PFSK-1 (cell line): ENCODE measurements around the gene MACROD1.

Source experiments
- FOXP2 ChIP-seq: optimal IDR thresholded peaks from 2 replicates; pipeline ENCODE3; 2011; ENCODE audit warnings: borderline replicate concordance, control low read depth, inconsistent platforms; ENCODE audit not compliant: insufficient read depth; ENCODE audit errors: extremely low read length, extremely low read depth
- POLR2AphosphoS5 ChIP-seq: IDR thresholded peaks from 2 replicates; pipeline ENCODE4 v1.6.1; 2012; ENCODE audit warnings: low read depth, mild to moderate bottlenecking, control low read depth, low read length, moderate library complexity
- REST ChIP-seq, 2 experiments: IDR thresholded peaks; 2 replicates each; pipeline versions ENCODE4 v1.6.1 to v1.8.0; 2011 to 2012; ENCODE audit warnings: low read depth in 2 of 2, low read length in 2 of 2, control low read depth in 1 of 2, inconsistent platforms in 1 of 2, mild to moderate bottlenecking in 1 of 2, moderate library complexity in 1 of 2; ENCODE audit not compliant: insufficient read depth in 1 of 2
- SIN3A ChIP-seq: IDR thresholded peaks from 2 replicates; pipeline ENCODE4 v1.6.1; 2012; ENCODE audit warnings: mild to moderate bottlenecking, low read length, moderate library complexity, borderline replicate concordance; ENCODE audit not compliant: insufficient read depth
- TAF1 ChIP-seq: IDR thresholded peaks from 2 replicates; pipeline ENCODE4 v1.6.1; 2012; ENCODE audit warnings: low read length, control low read depth, borderline replicate concordance; ENCODE audit not compliant: insufficient read depth

Gene MACROD1

GRCh38 chr11:64141081-64141783, 24.7 kb downstream of the MACROD1 start:
- no peak for TF ChIP-seq SIN3A
- TF ChIP-seq REST (IDR thresholded peaks at IDR 0.05; ENCODE audit: insufficient read depth in 1 of 2, low read depth in 2 of 2, low read length in 2 of 2) = no peak
- no peak for TF ChIP-seq FOXP2

GRCh38 chr11:64140082-64140481, 25.8 kb downstream of the MACROD1 start:
- TF ChIP-seq TAF1 (no peak), REST (IDR thresholded peaks at IDR 0.05; ENCODE audit: insufficient read depth in 1 of 2, low read depth in 2 of 2, low read length in 2 of 2) (no peak), FOXP2 (no peak), POLR2AphosphoS5 (no peak), SIN3A (no peak)

- TF ChIP-seq SIN3A (no peak), FOXP2 (no peak), REST (IDR thresholded peaks at IDR 0.05; ENCODE audit: insufficient read depth in 1 of 2, low read depth in 2 of 2, low read length in 2 of 2) (no peak), POLR2AphosphoS5 (no peak), TAF1 (no peak)
These were observed 26.9 kb downstream of the MACROD1 start for GRCh38 chr11:64139049-64139448.

- TF ChIP-seq TAF1 (no peak), REST (IDR thresholded peaks at IDR 0.05; ENCODE audit: insufficient read depth in 1 of 2, low read depth in 2 of 2, low read length in 2 of 2) (no peak), FOXP2 (no peak), SIN3A (no peak), POLR2AphosphoS5 (no peak)
These were observed 27.5 kb downstream of the MACROD1 start for GRCh38 chr11:64138398-64138797.
